Fibroblast of lung (primary cell): ENCODE measurements around the gene HRNR.

ENCODE experiments used
- EZH2 ChIP-seq: IDR thresholded peaks from 2 replicates; pipeline ENCODE4 v1.5.1; 2012; ENCODE audit warnings: low read length, control low read depth, mild to moderate bottlenecking; ENCODE audit errors: missing control alignments
- TF ChIP-seq, protein P1 (sequence below), 2 donors: IDR thresholded peaks in 1 of 2; conservative IDR thresholded peaks in 1 of 2; 1 replicate in 1 of 2; 2 replicates in 1 of 2; pipeline ENCODE4 v1.5.1; 2011 to 2012; ENCODE audit warnings: low read length in 2 of 2, control low read depth in 1 of 2, inconsistent platforms in 1 of 2, low read depth in 1 of 2, mild to moderate bottlenecking in 1 of 2

- TF ChIP-seq, protein P1, sequence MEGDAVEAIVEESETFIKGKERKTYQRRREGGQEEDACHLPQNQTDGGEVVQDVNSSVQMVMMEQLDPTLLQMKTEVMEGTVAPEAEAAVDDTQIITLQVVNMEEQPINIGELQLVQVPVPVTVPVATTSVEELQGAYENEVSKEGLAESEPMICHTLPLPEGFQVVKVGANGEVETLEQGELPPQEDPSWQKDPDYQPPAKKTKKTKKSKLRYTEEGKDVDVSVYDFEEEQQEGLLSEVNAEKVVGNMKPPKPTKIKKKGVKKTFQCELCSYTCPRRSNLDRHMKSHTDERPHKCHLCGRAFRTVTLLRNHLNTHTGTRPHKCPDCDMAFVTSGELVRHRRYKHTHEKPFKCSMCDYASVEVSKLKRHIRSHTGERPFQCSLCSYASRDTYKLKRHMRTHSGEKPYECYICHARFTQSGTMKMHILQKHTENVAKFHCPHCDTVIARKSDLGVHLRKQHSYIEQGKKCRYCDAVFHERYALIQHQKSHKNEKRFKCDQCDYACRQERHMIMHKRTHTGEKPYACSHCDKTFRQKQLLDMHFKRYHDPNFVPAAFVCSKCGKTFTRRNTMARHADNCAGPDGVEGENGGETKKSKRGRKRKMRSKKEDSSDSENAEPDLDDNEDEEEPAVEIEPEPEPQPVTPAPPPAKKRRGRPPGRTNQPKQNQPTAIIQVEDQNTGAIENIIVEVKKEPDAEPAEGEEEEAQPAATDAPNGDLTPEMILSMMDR (conservative IDR thresholded peaks at IDR 0.05 in 1 of 2, IDR thresholded peaks at IDR 0.05 in 1 of 2; ENCODE audit: low read depth in 1 of 2, low read length in 2 of 2) = no peak
- TF ChIP-seq EZH2 = no peak
These were observed 44.4 kb downstream of the HRNR start for GRCh38 chr1:152179566-152179965.
